Neural cell (in vitro differentiated cells): Measurements from ENCODE around the gene EXPH5.

Experiments
- CTCF ChIP-seq: fragments of 450-650 bp; IDR thresholded peaks from 2 replicates; pipeline ENCODE4 v1.5.1; 2014; ENCODE audit warnings: antibody characterized with exemption, mild to moderate bottlenecking, moderate library complexity; ENCODE audit not compliant: poor library complexity, severe bottlenecking
- EP300 ChIP-seq: fragments of 450-650 bp; conservative IDR thresholded peaks from 2 replicates; pipeline ENCODE4 v1.6.1; 2014; ENCODE audit warnings: antibody characterized with exemption, mild to moderate bottlenecking, moderate library complexity; ENCODE audit not compliant: poor library complexity, severe bottlenecking
- EZH2 ChIP-seq: fragments of 200-600, 300-800 bp; shearing (Covaris generic), sonication (generic); IDR thresholded peaks from 2 replicates; pipeline ENCODE4 v1.6.1; 2014; ENCODE audit warnings: antibody characterized with exemption, low read length, borderline replicate concordance, mild to moderate bottlenecking; ENCODE audit not compliant: insufficient read depth, poor library complexity, severe bottlenecking
- MXI1 ChIP-seq: fragments of 450-650 bp; conservative IDR thresholded peaks from 2 replicates; pipeline ENCODE4 v1.6.1; 2014; ENCODE audit warnings: antibody characterized with exemption, mild to moderate bottlenecking; ENCODE audit not compliant: poor library complexity, severe bottlenecking
- POLR2AphosphoS5 ChIP-seq: IDR thresholded peaks from 2 replicates; pipeline ENCODE4 v1.6.1; 2012
- RAD21 ChIP-seq: fragments of 450-650 bp; conservative IDR thresholded peaks from 2 replicates; pipeline ENCODE4 v1.6.1; 2014; ENCODE audit warnings: antibody characterized with exemption, mild to moderate bottlenecking, moderate library complexity
- REST ChIP-seq: IDR thresholded peaks from 2 replicates; pipeline ENCODE4 v1.6.1; 2012; ENCODE audit warnings: borderline replicate concordance
- TAF1 ChIP-seq: IDR thresholded peaks from 2 replicates; pipeline ENCODE4 v1.6.1; 2012; ENCODE audit warnings: low read depth

- TF ChIP-seq POLR2AphosphoS5 (no peak), CTCF (no peak), TAF1 (no peak), EP300 (no peak), EZH2 (no peak), RAD21 (no peak), MXI1 (no peak), REST (no peak)
These were observed 99.4 kb downstream of the EXPH5 start for GRCh38 chr11:108494182-108494581.
